GM12873 (cell line): ENCODE measurements around the gene ANO2.
A peak's percentile ranks its signal among the peaks of the same experiment; 100 is the strongest.

Source experiments
- TF ChIP-seq, protein P1 (sequence below): IDR thresholded peaks from 2 replicates; pipeline ENCODE4 v1.5.1; 2012; ENCODE audit warnings: low read depth, mild to moderate bottlenecking, moderate library complexity, low read length, control low read depth; ENCODE audit not compliant: insufficient read depth; ENCODE audit errors: missing control alignments

ANO2 gene

GRCh38 chr12:5797661-5798060, 147.4 kb downstream of the ANO2 start:
- TF ChIP-seq, protein P1, sequence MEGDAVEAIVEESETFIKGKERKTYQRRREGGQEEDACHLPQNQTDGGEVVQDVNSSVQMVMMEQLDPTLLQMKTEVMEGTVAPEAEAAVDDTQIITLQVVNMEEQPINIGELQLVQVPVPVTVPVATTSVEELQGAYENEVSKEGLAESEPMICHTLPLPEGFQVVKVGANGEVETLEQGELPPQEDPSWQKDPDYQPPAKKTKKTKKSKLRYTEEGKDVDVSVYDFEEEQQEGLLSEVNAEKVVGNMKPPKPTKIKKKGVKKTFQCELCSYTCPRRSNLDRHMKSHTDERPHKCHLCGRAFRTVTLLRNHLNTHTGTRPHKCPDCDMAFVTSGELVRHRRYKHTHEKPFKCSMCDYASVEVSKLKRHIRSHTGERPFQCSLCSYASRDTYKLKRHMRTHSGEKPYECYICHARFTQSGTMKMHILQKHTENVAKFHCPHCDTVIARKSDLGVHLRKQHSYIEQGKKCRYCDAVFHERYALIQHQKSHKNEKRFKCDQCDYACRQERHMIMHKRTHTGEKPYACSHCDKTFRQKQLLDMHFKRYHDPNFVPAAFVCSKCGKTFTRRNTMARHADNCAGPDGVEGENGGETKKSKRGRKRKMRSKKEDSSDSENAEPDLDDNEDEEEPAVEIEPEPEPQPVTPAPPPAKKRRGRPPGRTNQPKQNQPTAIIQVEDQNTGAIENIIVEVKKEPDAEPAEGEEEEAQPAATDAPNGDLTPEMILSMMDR: no peak

DNA sequence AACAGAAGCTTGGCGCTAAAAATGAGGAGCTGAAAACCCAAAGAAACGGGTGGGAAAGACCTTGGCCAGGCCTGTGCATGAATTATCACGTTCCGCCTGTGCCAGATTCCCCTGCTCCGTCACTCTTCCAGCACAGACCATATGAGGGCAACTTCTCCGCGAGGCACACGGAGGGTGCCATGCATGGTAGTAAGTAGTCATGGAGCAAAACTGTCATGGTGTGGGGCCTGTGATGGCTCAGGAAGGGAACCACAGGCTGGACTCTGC, 148.2 kb downstream of the ANO2 start:
- TF ChIP-seq, protein P1: no peak

- TF ChIP-seq, protein P1: peak; percentile 66
These were observed 148.7 kb downstream of the ANO2 start for GRCh38 chr12:5796171-5796958.

GRCh38 chr12:5794156-5794555, 150.9 kb downstream of the ANO2 start:
- TF ChIP-seq, protein P1: no peak

GRCh38 chr12:5792343-5792742, 152.7 kb downstream of the ANO2 start:
- TF ChIP-seq, protein P1: no peak

DNA sequence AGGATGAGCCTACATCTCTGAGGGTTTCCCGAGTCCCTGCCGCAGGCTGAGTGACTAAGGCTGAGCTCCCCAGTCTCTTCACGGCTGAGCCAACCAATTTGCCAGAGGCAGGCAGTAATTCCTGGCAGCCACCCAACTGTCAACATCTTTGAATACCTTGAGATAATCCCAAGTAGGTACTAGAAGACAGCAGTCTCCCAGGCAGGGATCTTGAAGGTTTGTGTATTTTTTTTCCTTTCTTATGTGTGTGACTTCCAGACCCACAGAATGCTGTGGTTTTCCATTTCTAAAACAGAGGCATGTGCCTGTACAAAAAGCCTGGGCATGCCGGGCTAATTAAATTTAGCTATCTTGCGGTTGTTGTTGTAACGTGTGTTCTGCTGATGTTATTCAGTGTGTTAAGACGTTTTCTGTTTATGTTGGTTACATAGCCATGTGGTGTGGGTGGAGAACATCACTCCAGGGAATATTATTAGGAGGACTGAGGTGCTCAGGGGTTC, 155.5 kb downstream of the ANO2 start:
- TF ChIP-seq, protein P1: no peak

DNA sequence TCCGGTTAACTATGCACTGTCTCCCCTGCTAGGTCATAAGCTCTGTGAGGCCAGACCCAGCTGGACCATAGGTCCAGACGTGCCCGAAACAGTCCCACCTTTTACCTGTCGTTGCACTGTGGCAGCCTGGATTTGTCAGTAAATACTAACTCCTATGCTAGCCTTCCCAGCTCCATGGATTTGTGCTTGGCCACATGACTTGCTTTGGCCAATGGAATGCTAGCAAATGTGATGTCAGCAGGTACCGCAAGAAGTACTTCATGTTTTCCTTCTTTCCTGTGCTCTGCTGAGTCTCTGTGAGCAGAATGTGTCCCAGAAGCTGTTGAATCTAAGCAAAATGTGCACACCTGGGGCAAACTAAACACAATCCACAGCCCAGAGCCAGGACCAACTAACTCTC, 157.2 kb downstream of the ANO2 start:
- TF ChIP-seq, protein P1: no peak
